Endothelial cell of umbilical vein (primary cell): ENCODE measurements around the gene RBMS3. TPM values are rescaled to one million over a fixed set of nuclear protein-coding genes. Genes with fewer than 3 reads are reported as not detected.

ENCODE experiments used
- BruUV-seq: library from RNA; stranded (reverse); fragments of 400-500 nt; replicated peaks from 2 replicates; lab custom pipeline; 2021; lab: Mats Ljungman, UMichigan
- CTCF ChIA-PET: fragments of 300-600, 350-600 bp; sonication (Branson Sonifier 250); formaldehyde crosslinking; loops from one replicate; lab custom pipeline; 2021; ENCODE audit warnings: antibody characterized with exemption, inconsistent platforms; lab: Charles Lee
- POLR2A ChIA-PET: fragments of 300-600, 350-600 bp; sonication (Branson Sonifier 250); formaldehyde crosslinking; loops from one replicate; lab custom pipeline; 2021; ENCODE audit warnings: antibody characterized with exemption, inconsistent platforms; lab: Charles Lee
- DNase-seq: peaks from one replicate; pipeline ENCODE4 v3.0.0-alpha.2; 2011; ENCODE audit warnings: low read depth, low spot score
- FAIRE-seq: peaks from 2 replicates; lab custom pipeline; 2011; peaks lifted over from hg19 to GRCh38; lab: Jason Lieb, UNC
- H2AFZ ChIP-seq: 2 replicates; pipeline ENCODE4 v1.6.0; 2012; ENCODE audit warnings: low read depth, low read length, control low read depth, inconsistent platforms
- H3K27ac ChIP-seq: 2 replicates; pipeline ENCODE4 v1.5.1; 2011; ENCODE audit warnings: low read depth, mild to moderate bottlenecking, control low read depth, low read length, moderate library complexity; ENCODE audit not compliant: insufficient read depth
- H3K27me3 ChIP-seq, 2 experiments: 2 replicates each; pipeline versions ENCODE4 v1.6.0 to v1.6.1; 2011; ENCODE audit warnings: low read length in 2 of 2, mixed read lengths in 1 of 2; ENCODE audit not compliant: control insufficient read depth in 2 of 2, insufficient read depth in 2 of 2
- H3K36me3 ChIP-seq, 2 experiments: 2 replicates in 1 of 2; 3 replicates in 1 of 2; pipeline ENCODE4 v1.5.1; 2011; ENCODE audit warnings: low read length in 2 of 2, mild to moderate bottlenecking in 1 of 2, moderate library complexity in 1 of 2; ENCODE audit not compliant: control insufficient read depth in 2 of 2, insufficient read depth in 2 of 2; ENCODE audit errors: extremely low read depth in 1 of 2
- H3K4me1 ChIP-seq: 3 replicates; pipeline ENCODE4 v1.5.1; 2011; ENCODE audit warnings: mild to moderate bottlenecking, low read length; ENCODE audit not compliant: control insufficient read depth, insufficient read depth; ENCODE audit errors: extremely low read depth
- H3K4me2 ChIP-seq: 2 replicates; pipeline ENCODE4 v1.6.1; 2011; ENCODE audit warnings: low read length, control low read depth, mixed read lengths; ENCODE audit not compliant: insufficient read depth
- H3K4me3 ChIP-seq, 3 experiments: fragments of 200-600 bp in 1 of 3; sonication (generic), shearing (Covaris generic) in 1 of 3; replicated peaks in 1 of 3; 2 replicates each; pipeline ENCODE4 v1.5.1; 2011 to 2016; ENCODE audit warnings: control low read depth in 3 of 3, low read length in 3 of 3, mild to moderate bottlenecking in 2 of 3, inconsistent platforms in 1 of 3, low read depth in 1 of 3, moderate library complexity in 1 of 3; ENCODE audit not compliant: insufficient read depth in 1 of 3
- H3K79me2 ChIP-seq: 2 replicates; pipeline ENCODE4 v1.6.0; 2012; ENCODE audit warnings: low read length, inconsistent platforms; ENCODE audit not compliant: control insufficient read depth, insufficient read depth
- H3K9ac ChIP-seq: replicated peaks from 2 replicates; pipeline ENCODE3; 2011; ENCODE audit warnings: low read length, control low read depth; ENCODE audit not compliant: insufficient read depth; ENCODE audit errors: extremely low read depth
- H3K9me1 ChIP-seq: replicated peaks from 3 replicates; pipeline ENCODE4 v1.6.0; 2011; ENCODE audit warnings: mild to moderate bottlenecking, low read length; ENCODE audit not compliant: control insufficient read depth, insufficient read depth; ENCODE audit errors: extremely low read depth
- H3K9me3 ChIP-seq: replicated peaks from 2 replicates; pipeline ENCODE4 v1.5.1; 2012; ENCODE audit warnings: low read length, inconsistent platforms; ENCODE audit not compliant: control insufficient read depth, insufficient read depth
- H4K20me1 ChIP-seq: replicated peaks from 2 replicates; pipeline ENCODE3; 2011; ENCODE audit warnings: mild to moderate bottlenecking, low read length; ENCODE audit not compliant: control insufficient read depth, insufficient read depth; ENCODE audit errors: extremely low read depth
- EZH2 ChIP-seq: IDR thresholded peaks from 2 replicates; pipeline ENCODE4 v1.6.1; 2012; ENCODE audit warnings: borderline replicate concordance, low read depth, mild to moderate bottlenecking, moderate library complexity, low read length, inconsistent platforms; ENCODE audit not compliant: severe bottlenecking
- FOS ChIP-seq: IDR thresholded peaks from 2 replicates; pipeline ENCODE4 v1.6.1; 2011; ENCODE audit warnings: mild to moderate bottlenecking, low read length, moderate library complexity, borderline replicate concordance; ENCODE audit not compliant: insufficient read depth
- GATA2 ChIP-seq: IDR thresholded peaks from 2 replicates; pipeline ENCODE4 v1.7.0; 2011; ENCODE audit warnings: low read depth, mild to moderate bottlenecking, moderate library complexity, mixed read lengths, low read length; ENCODE audit not compliant: insufficient read length, insufficient read depth
- JUN ChIP-seq: IDR thresholded peaks from 2 replicates; pipeline ENCODE4 v1.6.1; 2011; ENCODE audit warnings: borderline replicate concordance, low read depth; ENCODE audit not compliant: insufficient read length, insufficient read depth
- MYC ChIP-seq: IDR thresholded peaks from one replicate; pipeline ENCODE4 v1.6.1; 2011; ENCODE audit warnings: mild to moderate bottlenecking, low read depth, low read length
- POLR2A ChIP-seq: IDR thresholded peaks from 2 replicates; pipeline ENCODE4 v1.6.1; 2012; ENCODE audit warnings: low read depth, mild to moderate bottlenecking, control low read depth, low read length
- POLR2AphosphoS5 ChIP-seq: IDR thresholded peaks from 2 replicates; pipeline ENCODE4 v1.6.1; 2012; ENCODE audit warnings: low read depth, mild to moderate bottlenecking, control low read depth, low read length, moderate library complexity; ENCODE audit not compliant: insufficient read depth
- dilution Hi-C: fragments of 300-500 bp; cut with MboI; formaldehyde crosslinking; loops from one replicate; pipeline ENCODE4 v1.15.0; 2019; ENCODE audit warnings: low sequenced_read_pairs; ENCODE audit not compliant: extremely low pct_ligation_motif_present
- intact Hi-C: fragments of 100-400 bp; cut with micrococcal nuclease; formaldehyde crosslinking; loops from one replicate; pipeline ENCODE4 v1.10.0; 2022
- polyA plus RNA-seq, 4 experiments: library from polyadenylated mRNA; depleted of rRNA in 3 of 4; stranded (reverse) in 3 of 4; unstranded in 1 of 4; fragments of >200 nt; gene quantifications; 2 replicates each; pipeline versions ENCODE4 v1.2.1 to v1.2.3, GENCODE V29; 2011 to 2012; ENCODE audit warnings: missing spikeins in 1 of 4
- total RNA-seq: library from RNA; stranded (reverse); gene quantifications from 2 replicates; pipeline ENCODE4 v1.2.3, GENCODE V29; 2021
- TF ChIP-seq, protein P1 (sequence below), 2 donors: IDR thresholded peaks; 1 replicate in 1 of 2; 2 replicates in 1 of 2; pipeline ENCODE4 v1.5.1; 2011; ENCODE audit warnings: low read length in 2 of 2, mild to moderate bottlenecking in 2 of 2, moderate library complexity in 2 of 2, control low read depth in 1 of 2, inconsistent platforms in 1 of 2, low read depth in 1 of 2; ENCODE audit not compliant: insufficient read depth in 1 of 2; ENCODE audit errors: extremely low read depth in 1 of 2
- TF ChIP-seq, protein P2 (sequence below): IDR thresholded peaks from 2 replicates; pipeline ENCODE4 v1.6.1; 2011; ENCODE audit not compliant: insufficient read depth, insufficient read length

The RBMS3 gene
- total and polyA plus RNA-seq, 2 donors (not counting 3 experiments of a cell fraction or from before 2014, with no cell fraction given) = 13.6 to 42.3 TPM

DNA sequence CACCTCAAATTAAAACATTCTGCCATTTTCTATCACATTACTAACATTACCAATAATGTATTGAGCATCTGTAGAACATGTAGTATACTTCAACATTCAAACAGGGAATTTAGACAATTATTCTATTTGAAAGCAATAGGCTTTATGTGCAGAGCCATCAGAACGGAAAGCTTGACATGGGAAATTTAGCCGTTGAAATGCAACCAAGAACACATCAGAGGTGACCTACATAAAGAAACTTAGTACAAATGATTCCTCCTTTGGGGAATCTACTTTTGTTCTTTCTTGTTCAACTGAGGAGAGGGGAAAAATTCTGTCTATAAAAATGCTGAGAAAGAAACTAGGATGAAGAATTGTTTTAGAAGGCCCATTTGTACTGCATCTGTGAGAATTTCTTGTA is 38.6 kb upstream of the RBMS3 start:
- Histone ChIP-seq H3K4me2 (no peak overlapping the region), H3K4me1 (peaks cover 17% of the 10 kb centered on the region), H3K79me2 (no peaks in the 10 kb centered on the region), H3K27me3 (no peaks in the 10 kb centered on the region), H3K9me3 (no peaks in the 10 kb centered on the region), H3K9ac (no peak overlapping the region), H3K9me1 (no peaks in the 10 kb centered on the region), H3K36me3 (no peaks in the 10 kb centered on the region), H2AFZ (no peak overlapping the region), H3K27ac (no peak overlapping the region), H4K20me1 (no peaks in the 10 kb centered on the region), H3K4me3 (no peak overlapping the region)
- TF ChIP-seq GATA2 (no peak), FOS (no peak), POLR2A (no peak), EZH2 (no peak), POLR2AphosphoS5 (no peak), MYC (no peak), JUN (no peak)
- TF ChIP-seq, protein P1, sequence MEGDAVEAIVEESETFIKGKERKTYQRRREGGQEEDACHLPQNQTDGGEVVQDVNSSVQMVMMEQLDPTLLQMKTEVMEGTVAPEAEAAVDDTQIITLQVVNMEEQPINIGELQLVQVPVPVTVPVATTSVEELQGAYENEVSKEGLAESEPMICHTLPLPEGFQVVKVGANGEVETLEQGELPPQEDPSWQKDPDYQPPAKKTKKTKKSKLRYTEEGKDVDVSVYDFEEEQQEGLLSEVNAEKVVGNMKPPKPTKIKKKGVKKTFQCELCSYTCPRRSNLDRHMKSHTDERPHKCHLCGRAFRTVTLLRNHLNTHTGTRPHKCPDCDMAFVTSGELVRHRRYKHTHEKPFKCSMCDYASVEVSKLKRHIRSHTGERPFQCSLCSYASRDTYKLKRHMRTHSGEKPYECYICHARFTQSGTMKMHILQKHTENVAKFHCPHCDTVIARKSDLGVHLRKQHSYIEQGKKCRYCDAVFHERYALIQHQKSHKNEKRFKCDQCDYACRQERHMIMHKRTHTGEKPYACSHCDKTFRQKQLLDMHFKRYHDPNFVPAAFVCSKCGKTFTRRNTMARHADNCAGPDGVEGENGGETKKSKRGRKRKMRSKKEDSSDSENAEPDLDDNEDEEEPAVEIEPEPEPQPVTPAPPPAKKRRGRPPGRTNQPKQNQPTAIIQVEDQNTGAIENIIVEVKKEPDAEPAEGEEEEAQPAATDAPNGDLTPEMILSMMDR (IDR thresholded peaks at IDR 0.05; ENCODE audit: extremely low read depth in 1 of 2, insufficient read depth in 1 of 2, low read depth in 1 of 2, low read length in 2 of 2) = no peak
- TF ChIP-seq, protein P2, sequence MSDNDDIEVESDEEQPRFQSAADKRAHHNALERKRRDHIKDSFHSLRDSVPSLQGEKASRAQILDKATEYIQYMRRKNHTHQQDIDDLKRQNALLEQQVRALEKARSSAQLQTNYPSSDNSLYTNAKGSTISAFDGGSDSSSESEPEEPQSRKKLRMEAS = no peak
- ChIA-PET POLR2A (no interaction called here), CTCF (interaction anchor here (1.0 to 1.9 kb wide), 2 partner anchors 93 to 326 kb away, joined by 3 to 6 read pairs; no protein-coding TSS in a partner anchor)
- no TSS peak for BruUV-seq
- DNase-seq = no peak
- dilution Hi-C loops (no loop called here), intact Hi-C loops (loop anchor here (5.0 kb wide), 1 partner anchor 40 kb away; no protein-coding TSS in a partner anchor)
- no peak for FAIRE-seq
